ENCODE results near the gene ZNF334. TPM values are rescaled to one million over a fixed set of nuclear protein-coding genes. Genes with fewer than 3 reads are reported as not detected.

ZNF334 gene
- 4.8 and 6.9 TPM in 2 replicates for total RNA-seq

GRCh38 chr20:46512943-46513844 lies at the start of gene ZNF334:
TSS of gene ZNF334 (minus strand) at chr20:46513559. CDS start at chr20:46512102, 1,457 bp downstream.

GRCh38 chr20:46550461-46550860 lies 37.1 kb upstream of the ZNF334 start, which contains the start of gene OCSTAMP:
TSS of gene OCSTAMP (minus strand) at chr20:46550654. CDS start at chr20:46550560, 94 bp downstream.

Other genes starting within 250 kb of the ZNF334 start
- under 0.01 TPM in 1 of 2 replicates, not detected in the other for gene CDH22, start 205.1 kb downstream of the ZNF334 start, total RNA-seq
- 34.4 and 36.7 TPM in 2 replicates for gene ELMO2, start 106.9 kb downstream of the ZNF334 start, total RNA-seq
- gene OCSTAMP, start 37.1 kb upstream of the ZNF334 start, total RNA-seq = not detected in 2 replicates
- gene SLC13A3, start 137.9 kb upstream of the ZNF334 start, total RNA-seq = 3.1 and 5.5 TPM in 2 replicates
- gene TP53RK, start 175.9 kb upstream of the ZNF334 start, total RNA-seq = 13.7 and 14.2 TPM in 2 replicates
- 23.4 and 49.7 TPM in 2 replicates for gene SLC2A10, start 196.1 kb upstream of the ZNF334 start, total RNA-seq

Data from uterine smooth muscle cell (primary cell).